GM10248 (cell line): ENCODE data around the gene PRKCB.

Experiments
- CTCF ChIA-PET: fragments of 300-600 bp; sonication (Branson Sonifier 250); formaldehyde crosslinking; extraction: SDS; loops from one replicate; lab custom pipeline; 2021; ENCODE audit warnings: antibody characterized with exemption; lab: Yijun Ruan, JAX
- POLR2A ChIA-PET: fragments of 350-650 bp; sonication (Branson Sonifier 250); formaldehyde crosslinking; extraction: SDS; loops from one replicate; lab custom pipeline; 2020; ENCODE audit warnings: antibody characterized with exemption; lab: Yijun Ruan, JAX
- DNase-seq: peaks from one replicate; pipeline ENCODE4 v3.0.0; 2012; ENCODE audit errors: extremely low spot score
- TF ChIP-seq, protein P1 (sequence below): IDR thresholded peaks from 2 replicates; pipeline ENCODE4 v1.5.1; 2012; ENCODE audit warnings: mild to moderate bottlenecking, low read depth; ENCODE audit errors: extremely low read depth, missing control alignments, control extremely low read depth

Gene PRKCB

DNA sequence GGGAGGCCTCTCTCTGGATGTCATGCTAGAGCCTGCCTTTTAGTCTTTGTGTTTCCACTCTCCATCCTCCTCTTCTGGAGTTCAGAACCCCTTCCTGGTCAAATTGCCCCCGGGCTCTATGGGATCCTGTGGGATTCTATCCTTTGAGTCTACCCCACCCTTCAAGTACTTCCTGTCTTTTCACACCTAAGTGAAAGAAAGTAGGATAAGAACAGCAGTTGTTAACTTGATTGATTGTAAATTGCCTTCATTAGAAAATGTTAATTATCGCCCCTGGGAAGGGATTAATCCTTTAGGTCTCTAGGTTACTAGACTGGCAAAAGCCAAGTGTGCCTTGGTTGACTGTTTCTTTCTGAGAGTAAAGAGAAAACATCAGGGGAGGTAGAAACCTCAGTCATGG is 30.1 kb downstream of the PRKCB start:
- TF ChIP-seq, protein P1, sequence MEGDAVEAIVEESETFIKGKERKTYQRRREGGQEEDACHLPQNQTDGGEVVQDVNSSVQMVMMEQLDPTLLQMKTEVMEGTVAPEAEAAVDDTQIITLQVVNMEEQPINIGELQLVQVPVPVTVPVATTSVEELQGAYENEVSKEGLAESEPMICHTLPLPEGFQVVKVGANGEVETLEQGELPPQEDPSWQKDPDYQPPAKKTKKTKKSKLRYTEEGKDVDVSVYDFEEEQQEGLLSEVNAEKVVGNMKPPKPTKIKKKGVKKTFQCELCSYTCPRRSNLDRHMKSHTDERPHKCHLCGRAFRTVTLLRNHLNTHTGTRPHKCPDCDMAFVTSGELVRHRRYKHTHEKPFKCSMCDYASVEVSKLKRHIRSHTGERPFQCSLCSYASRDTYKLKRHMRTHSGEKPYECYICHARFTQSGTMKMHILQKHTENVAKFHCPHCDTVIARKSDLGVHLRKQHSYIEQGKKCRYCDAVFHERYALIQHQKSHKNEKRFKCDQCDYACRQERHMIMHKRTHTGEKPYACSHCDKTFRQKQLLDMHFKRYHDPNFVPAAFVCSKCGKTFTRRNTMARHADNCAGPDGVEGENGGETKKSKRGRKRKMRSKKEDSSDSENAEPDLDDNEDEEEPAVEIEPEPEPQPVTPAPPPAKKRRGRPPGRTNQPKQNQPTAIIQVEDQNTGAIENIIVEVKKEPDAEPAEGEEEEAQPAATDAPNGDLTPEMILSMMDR, result no peak
- no peak for DNase-seq
- ChIA-PET POLR2A (no interaction called here), CTCF (no interaction called here)

- ChIA-PET CTCF (interaction anchor here (1.0 kb wide), 1 partner anchor 46 kb away, joined by 3 read pairs; no protein-coding TSS in a partner anchor), POLR2A (no interaction called here)
- TF ChIP-seq, protein P1, result no peak
Observed at GRCh38 chr16:23866621-23867020, 30.8 kb downstream of the PRKCB start.

GRCh38 chr16:23867566-23867965 is 31.8 kb downstream of the PRKCB start:
- CTCF ChIA-PET, result interaction anchor here (1.0 kb wide), 1 partner anchor 45 kb away, joined by 3 read pairs; no protein-coding TSS in a partner anchor
- POLR2A ChIA-PET, result no interaction called here
- TF ChIP-seq, protein P1, result no peak
- no peak for DNase-seq

More at GRCh38 chr16:23866621-23867020, 30.8 kb downstream of the PRKCB start:
- DNase-seq, result no peak

- DNase-seq, result no peak
- TF ChIP-seq, protein P1, result no peak
- CTCF ChIA-PET, result interaction anchor here (0.8 to 2.3 kb wide), 3 partner anchors 9 to 11 kb away, joined by 3 to 17 read pairs (median 6); no protein-coding TSS in a partner anchor
- POLR2A ChIA-PET, result no interaction called here
Observed at GRCh38 chr16:23868136-23868535, 32.4 kb downstream of the PRKCB start.

DNA sequence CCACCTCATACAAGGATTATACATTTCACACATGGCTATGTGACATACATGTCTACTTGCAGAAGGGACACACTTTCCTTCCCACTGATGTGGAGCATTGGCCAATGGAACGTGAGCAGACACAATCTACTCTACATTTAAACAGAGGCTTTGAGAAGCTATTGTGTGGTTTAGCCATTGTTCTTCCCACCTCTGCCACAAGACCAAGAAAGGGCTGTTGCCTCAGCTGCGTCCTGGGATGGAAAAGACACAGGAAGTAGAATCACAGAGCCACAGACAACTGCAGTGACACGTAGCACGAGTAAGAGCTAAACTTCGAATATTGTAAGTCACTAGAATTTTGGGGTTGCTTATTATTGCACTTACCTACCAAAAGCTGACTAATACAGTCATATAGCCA is 33.3 kb downstream of the PRKCB start:
- ChIA-PET CTCF (interaction anchor here (0.7 to 2.3 kb wide), 7 partner anchors 8 to 141 kb away, joined by 3 to 17 read pairs (median 4); no protein-coding TSS in a partner anchor), POLR2A (no interaction called here)
- no peak for DNase-seq
- TF ChIP-seq, protein P1, result no peak

- ChIA-PET CTCF (interaction anchor here (1.4 to 3.8 kb wide), 4 partner anchors 8 to 138 kb away, joined by 3 to 15 read pairs (median 8); no protein-coding TSS in a partner anchor), POLR2A (no interaction called here)
- DNase-seq, result no peak
- TF ChIP-seq, protein P1, result no peak
Observed at GRCh38 chr16:23871924-23872323, 36.1 kb downstream of the PRKCB start.
